NCI-H226 (cell line): Measurements from ENCODE around the gene TMEM150A.
"Not testable (repeated sequence)": the region's sequence is repeated elsewhere in the genome, so short reads cannot be mapped to it uniquely, and the experiment has no call there.

Experiments used
- DNase-seq: peaks from one replicate; pipeline ENCODE4 v3.0.0-alpha.2; 2015

TMEM150A gene

GRCh38 chr2:85611705-85612587 lies 9.4 kb upstream of the TMEM150A start, which contains the start of gene C2orf68:
Gene C2orf68, minus strand, starts transcription at chr2:85612066. Its CDS starts 82 bp downstream, at chr2:85611984.
- DNase-seq = peak; percentile 86

GRCh38 chr2:85611217-85611704 lies 8.8 kb upstream of the TMEM150A start:
- no peak for DNase-seq

DNA sequence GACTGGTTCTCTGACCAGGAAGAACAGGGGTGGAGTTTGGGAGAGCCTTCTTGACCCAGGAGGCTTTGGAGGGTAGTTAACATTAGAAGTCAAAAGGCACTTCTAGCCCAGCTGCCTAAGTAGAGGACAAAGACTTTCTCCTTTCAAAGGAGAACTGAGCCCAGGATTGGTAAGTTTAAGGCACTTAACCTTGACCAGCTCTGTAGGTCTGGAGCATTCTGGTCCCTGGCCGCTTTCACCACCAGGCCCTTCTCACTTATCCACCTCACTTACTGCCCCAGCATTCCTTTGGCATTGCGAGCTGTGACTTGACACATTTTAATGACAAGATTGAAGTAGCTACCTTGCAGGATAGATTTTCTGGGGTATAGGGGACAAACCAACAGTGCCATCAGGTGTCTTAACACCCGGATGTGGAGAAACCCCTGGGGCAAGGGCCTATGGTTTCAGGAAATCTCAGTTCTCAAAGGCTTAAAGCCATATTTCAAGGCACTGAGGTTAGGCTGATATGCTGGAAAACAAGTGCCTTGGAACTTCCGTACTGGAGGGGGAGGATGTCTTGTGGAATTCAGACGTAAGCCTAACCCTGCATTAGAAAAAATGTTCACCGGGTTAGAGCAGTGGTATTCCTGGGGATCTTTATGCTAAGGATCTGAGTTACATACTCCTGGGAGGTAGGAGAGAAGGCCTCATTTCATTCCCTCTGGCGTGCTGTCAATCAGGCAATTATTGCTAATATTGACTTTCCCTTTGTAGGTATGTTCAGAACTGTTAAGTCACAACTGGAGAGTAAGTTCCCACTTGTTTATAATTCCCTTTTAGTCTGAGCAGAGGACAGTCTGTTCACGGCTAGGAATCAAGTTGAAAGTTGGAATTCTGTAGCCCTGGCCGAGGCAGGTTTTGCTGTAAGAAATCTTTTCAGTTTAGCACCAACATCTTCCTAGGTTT lies 5.0 kb upstream of the TMEM150A start:
- no peak for DNase-seq

- no peak for DNase-seq
Measured at GRCh38 chr2:85606116-85606455, 3.6 kb upstream of the TMEM150A start.

DNA sequence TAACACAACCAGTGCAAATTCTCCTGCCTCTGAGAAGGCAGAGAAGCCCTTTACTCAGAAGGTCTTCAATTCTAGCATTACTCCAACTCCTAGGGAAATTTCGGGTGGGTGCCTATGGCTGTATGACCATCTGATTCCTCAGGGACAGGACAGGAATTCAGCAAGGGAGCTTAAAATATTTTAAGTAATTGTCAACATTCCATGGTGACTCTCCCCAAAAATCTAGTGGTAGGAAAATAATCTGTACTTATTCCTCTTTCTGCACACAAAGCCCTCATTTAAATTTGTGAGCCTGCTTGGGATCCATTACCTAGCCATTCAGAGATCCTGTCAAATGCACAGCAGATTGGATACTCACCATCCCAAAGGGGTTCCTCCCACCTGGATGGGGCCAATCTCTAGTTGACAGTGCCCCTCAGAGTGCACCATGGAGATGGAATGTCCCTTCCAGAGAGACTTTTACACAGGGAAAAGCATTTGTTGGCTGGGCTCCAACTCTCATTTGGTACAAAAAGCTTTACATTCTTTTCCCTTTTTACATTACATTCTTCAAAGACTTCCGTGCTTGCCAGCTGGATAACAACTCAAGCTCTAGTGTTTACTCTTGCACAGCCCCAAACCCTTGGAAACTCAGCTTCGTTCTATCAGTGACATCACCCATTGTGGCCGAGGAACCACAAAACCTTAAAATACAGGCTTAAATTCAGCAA lies 3.1 kb upstream of the TMEM150A start:
- DNase-seq = no peak

- DNase-seq = no peak
Measured at GRCh38 chr2:85604568-85605339, 2.3 kb upstream of the TMEM150A start.

DNA sequence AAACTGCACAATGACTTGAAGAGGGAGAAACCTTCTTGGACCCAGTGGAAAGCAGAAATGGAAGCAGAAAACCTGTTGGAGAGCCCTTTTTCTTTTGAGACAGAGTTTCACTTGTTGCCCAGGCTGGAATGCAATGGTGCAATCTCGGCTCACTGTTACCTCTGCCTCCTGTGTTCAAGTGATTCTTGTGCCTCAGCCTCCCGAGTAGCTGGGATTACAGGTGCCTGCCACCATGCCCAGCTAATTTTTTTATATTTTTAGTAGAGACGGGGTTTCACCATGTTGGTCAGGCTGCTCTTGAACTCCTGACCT lies 1.6 kb upstream of the TMEM150A start:
- not testable (repeated sequence) for DNase-seq

DNA sequence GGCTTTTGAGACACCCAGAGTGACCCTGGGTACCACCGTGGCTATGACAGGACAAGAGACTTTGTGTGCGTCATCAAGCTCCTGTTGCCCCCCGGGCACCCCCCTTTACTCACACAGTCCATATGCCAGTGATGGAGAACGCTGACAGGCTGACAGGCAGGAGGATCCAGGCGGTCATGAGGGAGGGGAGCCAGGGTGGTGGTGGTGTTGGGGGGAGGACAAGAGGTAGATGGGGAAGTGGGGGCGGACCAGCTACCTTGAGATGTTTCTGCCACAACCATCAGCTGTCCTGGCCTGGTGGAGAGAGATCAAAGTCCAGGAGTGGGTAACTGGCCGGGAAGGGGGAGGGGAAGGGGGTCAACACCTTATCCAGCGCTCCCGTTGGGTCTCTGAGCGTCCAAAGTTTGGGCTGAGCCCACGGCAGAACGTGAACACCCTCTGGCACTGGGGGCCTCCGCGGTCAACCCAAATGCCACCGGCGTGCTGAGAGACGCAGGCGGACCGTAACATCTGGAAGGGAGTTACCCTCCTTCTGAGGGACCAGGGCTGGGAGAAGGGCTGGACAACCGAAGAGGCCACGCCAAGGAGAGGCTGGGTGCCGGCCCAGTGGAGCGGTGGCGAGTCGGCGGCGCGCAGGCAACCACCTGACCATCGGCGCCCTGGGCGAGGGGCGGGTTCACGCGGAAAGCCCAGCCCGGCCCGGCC lies 575 bp downstream of the TMEM150A start:
- DNase-seq = peak; percentile 26

- DNase-seq = no peak
Measured at GRCh38 chr2:85600951-85601770, 1.3 kb downstream of the TMEM150A start.

DNA sequence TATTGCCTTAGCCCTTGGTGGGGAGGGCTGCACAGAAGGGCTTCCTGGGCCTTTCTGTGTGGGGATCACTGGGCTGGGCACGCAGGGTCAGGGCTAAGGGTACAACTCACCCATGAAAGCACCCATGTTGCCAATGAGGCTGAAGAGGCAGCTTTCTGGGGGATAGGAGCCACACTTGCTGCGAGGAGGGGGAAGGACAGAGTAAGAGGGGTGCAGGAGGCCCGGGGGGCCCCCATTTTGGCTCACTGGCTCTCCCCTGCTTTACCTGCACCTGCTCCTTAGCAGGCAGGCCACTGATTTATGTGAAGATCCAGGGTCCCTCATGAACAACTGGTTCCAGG lies 2.3 kb downstream of the TMEM150A start:
- no peak for DNase-seq

DNA sequence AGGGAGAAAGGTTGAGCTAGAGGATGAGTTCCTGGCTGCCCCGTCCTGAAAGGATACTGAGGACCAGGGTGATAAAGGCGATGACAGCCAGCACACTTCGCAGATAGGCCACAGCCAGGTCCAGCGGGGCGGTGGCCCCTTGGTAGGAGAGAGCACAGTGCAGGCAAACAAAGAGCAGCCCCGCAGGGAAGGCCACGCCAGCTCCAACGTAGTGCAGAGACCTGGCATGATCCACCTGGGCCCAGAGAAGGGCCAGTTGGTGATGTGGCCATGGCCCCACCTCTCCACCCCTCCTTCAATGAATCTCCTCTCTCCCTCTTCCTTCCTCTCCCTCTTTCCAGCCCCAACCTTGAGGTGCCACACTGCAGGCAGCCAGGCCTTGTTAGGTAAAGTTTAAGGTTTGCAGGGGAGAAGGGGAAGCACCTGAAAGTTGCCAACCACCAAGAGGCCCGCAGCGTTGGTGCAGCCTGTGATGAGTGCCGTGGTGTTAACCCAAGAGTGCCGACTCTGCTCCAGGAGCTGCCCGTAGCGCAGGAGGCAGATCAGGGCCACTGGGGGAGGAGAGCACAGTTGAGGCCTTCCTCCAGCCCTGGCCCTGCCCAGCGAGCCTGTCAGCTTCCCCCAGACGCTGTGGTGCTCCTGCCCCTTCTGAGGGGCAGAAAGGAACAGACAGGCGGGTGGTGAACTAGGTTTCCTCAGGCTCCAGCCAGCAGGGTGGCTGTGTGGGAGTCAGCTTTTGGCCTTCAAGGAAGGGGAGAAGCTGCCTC lies 2.8 kb downstream of the TMEM150A start:
- no peak for DNase-seq

GRCh38 chr2:85598594-85599340 lies 3.7 kb downstream of the TMEM150A start:
- DNase-seq = no peak

GRCh38 chr2:85597241-85597640 lies 5.3 kb downstream of the TMEM150A start:
- no peak for DNase-seq

DNA sequence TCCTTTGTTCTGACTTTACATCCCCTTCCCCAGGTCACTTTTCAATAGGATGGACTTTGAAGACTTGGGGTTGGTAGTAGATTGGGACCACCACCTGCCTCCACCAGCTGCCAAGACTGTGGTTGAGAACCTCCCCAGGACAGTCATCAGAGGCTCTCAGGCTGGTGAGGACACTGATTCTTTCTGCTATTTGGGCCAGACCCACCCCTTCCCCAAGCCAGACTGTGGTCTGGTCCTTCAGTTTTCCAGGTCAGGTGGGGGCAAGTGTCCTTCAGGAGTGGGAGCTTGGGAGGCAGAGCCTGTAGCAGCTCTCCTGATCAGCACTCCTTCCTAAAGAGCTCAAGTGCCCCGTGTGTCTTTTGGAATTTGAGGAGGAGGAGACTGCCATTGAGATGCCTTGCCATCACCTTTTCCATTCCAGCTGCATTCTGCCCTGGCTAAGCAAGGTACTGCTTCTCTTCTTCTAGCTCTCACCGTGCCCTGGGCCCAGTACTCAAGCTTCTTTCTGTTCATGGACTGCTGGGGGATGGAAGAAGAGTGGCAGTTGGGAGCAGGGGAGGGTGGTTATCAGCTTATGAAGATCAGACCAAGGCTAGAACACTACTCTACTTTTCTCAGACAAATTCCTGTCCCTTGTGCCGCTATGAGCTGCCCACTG lies 5.9 kb downstream of the TMEM150A start:
- DNase-seq = no peak

- DNase-seq = no peak
Measured at GRCh38 chr2:85596026-85596333, 6.5 kb downstream of the TMEM150A start.

DNA sequence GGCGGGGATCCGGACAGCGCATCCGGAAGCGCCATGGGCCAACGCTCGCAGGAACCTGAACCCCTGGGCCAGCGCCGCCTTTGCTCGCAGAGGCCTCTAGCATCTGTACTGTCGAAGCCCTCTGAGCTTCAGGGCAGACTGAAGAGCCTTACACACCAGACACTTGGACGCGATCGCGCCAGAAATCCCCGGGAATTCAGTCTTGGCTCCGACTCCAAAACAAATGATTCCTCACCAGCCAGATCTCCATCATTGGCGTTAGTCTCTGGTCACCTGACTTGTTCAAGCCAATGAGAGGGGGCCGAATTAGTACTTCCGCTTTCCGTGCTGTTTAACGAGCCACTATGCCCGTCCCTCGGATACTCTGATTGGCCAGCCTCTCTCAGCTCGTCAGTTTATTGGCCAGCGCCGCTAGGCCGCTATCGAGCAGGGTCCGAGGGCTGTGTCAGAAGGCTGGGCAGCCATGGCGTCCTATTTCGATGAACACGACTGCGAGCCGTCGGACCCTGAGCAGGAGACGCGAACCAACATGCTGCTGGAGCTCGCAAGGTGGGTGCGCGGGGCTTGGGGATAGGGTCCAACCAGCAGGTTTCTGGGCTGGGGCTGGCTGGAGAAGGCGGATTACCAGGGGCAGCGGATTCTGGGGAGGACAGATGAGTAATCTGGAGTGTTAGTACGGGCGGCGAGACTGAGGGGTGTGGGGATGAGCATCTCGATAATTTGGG lies 7.0 kb downstream of the TMEM150A start, which contains the start of gene RNF181:
RNF181 (plus strand) TSS at position 445 of the 725 bp plus-strand sequence; CDS start at position 464, 19 bp downstream.
- peak; percentile 99 for DNase-seq

DNA sequence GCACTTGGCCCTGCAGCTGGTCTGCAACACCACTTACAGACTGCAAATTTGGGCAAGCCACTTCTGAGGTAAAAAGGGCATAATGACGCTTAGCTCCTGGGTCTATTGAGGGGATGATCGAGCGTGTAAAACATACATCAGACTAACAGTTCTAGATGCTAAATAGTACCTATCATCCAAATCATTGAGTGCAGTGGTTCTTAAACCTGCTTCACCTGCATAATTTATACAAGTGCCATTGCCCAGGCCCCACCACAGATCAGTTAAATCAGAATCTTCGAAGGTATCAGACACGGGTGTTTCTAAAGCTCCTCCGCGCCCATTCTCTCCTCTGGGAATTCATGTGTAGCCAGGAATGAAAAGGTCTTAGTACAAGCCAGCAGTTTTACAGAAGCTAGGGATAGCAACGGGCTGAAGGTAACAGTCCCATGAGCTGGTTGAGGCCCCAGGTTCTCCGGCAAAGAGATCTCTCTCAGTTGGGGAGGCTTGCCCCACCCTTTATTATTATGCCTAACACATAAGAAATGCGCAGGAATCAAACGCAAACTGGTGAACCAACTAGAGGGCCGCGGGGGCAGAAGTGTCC lies 7.7 kb downstream of the TMEM150A start:
- no peak for DNase-seq

DNA sequence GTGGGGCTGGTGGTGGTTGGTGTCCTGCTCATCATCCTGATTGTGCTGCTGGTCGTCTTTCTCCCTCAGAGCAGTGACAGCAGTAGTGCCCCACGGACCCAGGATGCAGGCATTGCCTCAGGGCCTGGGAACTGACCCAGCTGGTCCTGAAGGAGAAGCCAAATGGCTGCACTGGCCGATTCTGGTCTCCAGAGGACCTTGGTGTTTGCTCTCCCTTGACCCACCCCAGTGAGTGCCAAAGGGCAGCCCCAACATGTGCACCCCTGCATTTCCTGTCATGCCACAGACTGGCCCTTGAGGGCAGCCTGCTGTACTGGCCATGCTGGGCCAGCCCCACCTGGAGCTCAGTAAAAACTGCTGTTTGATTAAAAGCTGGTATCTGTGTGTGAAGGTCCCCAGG lies 9.5 kb downstream of the TMEM150A start:
- DNase-seq = no peak
